OCI-LY1 (cell line): ENCODE measurements around the gene PHLDA2.

ENCODE experiments used
- CTCF ChIP-seq: fragments of 200-600 bp; sonication (generic), shearing (Covaris generic); IDR thresholded peaks from 2 replicates; pipeline ENCODE4 v1.5.1; 2017; ENCODE audit warnings: mild to moderate bottlenecking, antibody characterized with exemption, low read length, moderate library complexity, mixed read lengths
- EZH2 ChIP-seq: fragments of 200-600 bp; sonication (generic), shearing (Covaris generic); IDR thresholded peaks from 2 replicates; pipeline ENCODE4 v1.8.0; 2017; ENCODE audit warnings: borderline replicate concordance, mixed run types, mild to moderate bottlenecking, antibody characterized with exemption, low read length, moderate library complexity, mixed read lengths

DNA sequence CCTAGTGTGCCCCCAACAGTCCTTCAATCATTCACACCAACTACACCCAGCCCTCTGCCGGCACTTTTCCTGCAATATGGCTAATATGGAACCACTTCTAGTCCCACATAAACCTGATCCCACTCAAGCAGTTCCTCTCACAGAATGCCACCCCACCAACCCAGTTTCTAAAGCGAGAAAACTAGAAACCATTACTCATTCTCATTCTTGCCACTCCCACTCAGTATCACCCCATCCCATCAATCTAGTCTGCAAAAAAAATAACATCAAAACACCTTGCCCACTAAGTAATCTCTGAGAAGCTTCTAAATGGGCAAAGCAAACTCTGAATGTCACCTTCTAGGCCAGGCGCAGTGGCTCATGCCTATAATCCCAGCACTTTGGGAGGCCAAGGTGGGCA is 45.1 kb upstream of the PHLDA2 start:
- no peak for TF ChIP-seq CTCF
- no peak for TF ChIP-seq EZH2
